CD4-positive, alpha-beta T cell (primary cell): ENCODE results near the gene KCTD16. TPM values are rescaled to one million over a fixed set of nuclear protein-coding genes. Genes with fewer than 3 reads are reported as not detected.

Experiments used
- ATAC-seq: fragments of 200-7000 bp; cut with Tn5 transposase; one replicate; pipeline ENCODE4 v1.10.0; 2022; ENCODE audit warnings: mild to moderate bottlenecking; ENCODE audit not compliant: poor library complexity
- CTCF ChIA-PET: fragments of 350-600 bp; sonication (Branson Sonifier 250); formaldehyde crosslinking; loops from one replicate; lab custom pipeline; 2021; ENCODE audit warnings: antibody characterized with exemption, inconsistent platforms; lab: Charles Lee
- POLR2A ChIA-PET: fragments of 350-600 bp; sonication (Branson Sonifier 250); formaldehyde crosslinking; loops from one replicate; lab custom pipeline; 2021; ENCODE audit warnings: antibody characterized with exemption, inconsistent platforms; lab: Charles Lee
- DNase-seq, 14 experiments: peaks; one replicate each; pipeline ENCODE4 v3.0.0-alpha.2; 2013 to 2020; ENCODE audit warnings: mixed read lengths in 2 of 14
- H3K27ac ChIP-seq, 2 donors: one replicate each; pipeline versions ENCODE4 v1.5.1 to v1.7.0; 2013; ENCODE audit warnings: low read length in 2 of 2, low read depth in 1 of 2, mild to moderate bottlenecking in 1 of 2
- H3K27me3 ChIP-seq, 2 experiments: 1 replicate in 1 of 2; 2 replicates in 1 of 2; pipeline versions ENCODE4 v1.6.1 to v1.7.0; 2013; ENCODE audit warnings: low read length in 2 of 2, control low read depth in 1 of 2, mild to moderate bottlenecking in 1 of 2, moderate library complexity in 1 of 2; ENCODE audit not compliant: insufficient read depth in 2 of 2, control insufficient read depth in 1 of 2
- H3K36me3 ChIP-seq: one replicate; pipeline ENCODE4 v1.6.1; 2013; ENCODE audit warnings: low read length, control low read depth; ENCODE audit not compliant: insufficient read depth
- H3K4me1 ChIP-seq: one replicate; pipeline ENCODE4 v1.6.1; 2013; ENCODE audit warnings: low read length, control low read depth; ENCODE audit not compliant: insufficient read depth
- H3K4me3 ChIP-seq: one replicate; pipeline ENCODE4 v1.5.1; 2013; ENCODE audit warnings: mild to moderate bottlenecking, low read length, moderate library complexity
- H3K9me3 ChIP-seq, 2 experiments: 1 replicate in 1 of 2; 2 replicates in 1 of 2; pipeline versions ENCODE4 v1.6.1 to v1.7.0; 2013; ENCODE audit warnings: low read length in 2 of 2, mild to moderate bottlenecking in 2 of 2, control low read depth in 1 of 2, moderate library complexity in 1 of 2; ENCODE audit not compliant: control insufficient read depth in 1 of 2, insufficient read depth in 1 of 2
- H3K27ac Mint-ChIP-seq: one replicate; pipeline ENCODE4 v1.8.0; 2020; ENCODE audit warnings: mixed read lengths
- H3K27me3 Mint-ChIP-seq: one replicate; pipeline ENCODE4 v1.8.0; 2021; ENCODE audit warnings: mixed read lengths
- H3K36me3 Mint-ChIP-seq: one replicate; pipeline ENCODE4 v1.8.0; 2021; ENCODE audit warnings: low read depth, mixed read lengths
- H3K4me1 Mint-ChIP-seq: one replicate; pipeline ENCODE4 v1.8.0; 2021; ENCODE audit warnings: low read depth, mixed read lengths
- H3K4me3 Mint-ChIP-seq: one replicate; pipeline ENCODE4 v1.8.0; 2020; ENCODE audit warnings: mild to moderate bottlenecking, mixed read lengths
- H3K9me3 Mint-ChIP-seq: one replicate; pipeline ENCODE4 v1.8.0; 2020; ENCODE audit warnings: mixed read lengths
- intact Hi-C, 2 experiments: fragments of 100-400 bp; cut with DNase I in 1 of 2; cut with micrococcal nuclease in 1 of 2; formaldehyde crosslinking; loops; one replicate each; pipeline versions ENCODE4 v1.15.1 to v1.9.0; 2023 to 2025; cut with DNase I, micrococcal nuclease
- total RNA-seq, 174 experiments: library from RNA in 2 of 174; stranded (reverse) in 2 of 174; gene quantifications; one replicate each; pipeline ENCODE4 v1.2.3 and lab custom pipeline; 2021 to 2026
- TF ChIP-seq, protein P1 (sequence below): fragments of 200-600 bp; IDR thresholded peaks from one replicate; pipeline ENCODE4 v1.8.0; 2022; ENCODE audit warnings: antibody characterized with exemption, mild to moderate bottlenecking

Gene KCTD16
- total RNA-seq, 2 experiments from 2014 or later: not detected

DNA sequence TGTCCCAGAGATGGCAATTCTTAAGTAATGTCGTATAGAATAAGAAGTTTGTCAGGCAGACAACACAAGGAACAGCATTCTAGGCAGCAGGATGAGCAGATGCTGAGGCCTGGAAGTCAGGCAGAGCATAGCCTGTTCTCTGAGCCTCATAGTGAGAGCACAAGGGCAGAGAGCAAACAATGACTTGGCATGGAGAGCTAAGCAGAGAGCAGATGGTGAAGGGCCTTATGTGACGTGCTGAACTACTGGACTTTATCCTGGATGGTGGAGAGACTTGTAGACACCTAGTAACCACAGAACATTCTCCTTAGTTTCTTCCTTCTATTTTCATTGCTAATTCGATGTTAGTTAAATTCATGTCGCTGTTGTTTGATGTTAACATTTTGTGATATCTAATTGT lies 60.1 kb downstream of the KCTD16 start:
- intact Hi-C loops: no loop called here

DNA sequence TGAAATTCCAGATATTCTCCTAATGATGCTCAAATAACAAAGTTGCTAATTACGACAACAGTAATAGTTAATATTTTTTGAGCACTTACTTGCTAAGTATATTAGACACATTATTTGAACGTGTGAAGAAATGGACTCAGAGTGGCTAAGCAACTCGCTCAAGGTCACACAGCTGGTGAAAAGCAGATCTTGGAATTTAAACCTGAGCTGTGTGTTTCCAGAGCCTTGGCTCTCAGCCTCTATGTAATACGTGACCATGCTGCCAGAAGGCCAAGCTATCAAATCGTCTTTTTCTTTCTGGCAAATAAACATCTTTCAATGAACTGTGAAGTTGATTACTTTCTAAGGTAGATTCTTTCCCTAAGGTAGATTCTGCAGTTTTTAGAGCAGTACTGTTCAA lies 61.6 kb downstream of the KCTD16 start:
- intact Hi-C loops: no loop called here
- Mint-ChIP-seq H3K4me3 (no peak overlapping the region), H3K36me3 (no peaks in the 10 kb centered on the region), H3K27ac (no peak overlapping the region), H3K4me1 (no peaks in the 10 kb centered on the region), H3K9me3 (no peaks in the 10 kb centered on the region), H3K27me3 (peaks cover 21% of the 10 kb centered on the region)
- ChIA-PET CTCF (no interaction called here), POLR2A (no interaction called here)
- H3K27ac ChIP-seq: no peak overlapping the region
- DNase-seq (no peak), ATAC-seq (no peak)
- H3K4me1 ChIP-seq: no peaks in the 10 kb centered on the region
- no peaks in the 10 kb centered on the region for H3K9me3 ChIP-seq
- TF ChIP-seq, protein P1, sequence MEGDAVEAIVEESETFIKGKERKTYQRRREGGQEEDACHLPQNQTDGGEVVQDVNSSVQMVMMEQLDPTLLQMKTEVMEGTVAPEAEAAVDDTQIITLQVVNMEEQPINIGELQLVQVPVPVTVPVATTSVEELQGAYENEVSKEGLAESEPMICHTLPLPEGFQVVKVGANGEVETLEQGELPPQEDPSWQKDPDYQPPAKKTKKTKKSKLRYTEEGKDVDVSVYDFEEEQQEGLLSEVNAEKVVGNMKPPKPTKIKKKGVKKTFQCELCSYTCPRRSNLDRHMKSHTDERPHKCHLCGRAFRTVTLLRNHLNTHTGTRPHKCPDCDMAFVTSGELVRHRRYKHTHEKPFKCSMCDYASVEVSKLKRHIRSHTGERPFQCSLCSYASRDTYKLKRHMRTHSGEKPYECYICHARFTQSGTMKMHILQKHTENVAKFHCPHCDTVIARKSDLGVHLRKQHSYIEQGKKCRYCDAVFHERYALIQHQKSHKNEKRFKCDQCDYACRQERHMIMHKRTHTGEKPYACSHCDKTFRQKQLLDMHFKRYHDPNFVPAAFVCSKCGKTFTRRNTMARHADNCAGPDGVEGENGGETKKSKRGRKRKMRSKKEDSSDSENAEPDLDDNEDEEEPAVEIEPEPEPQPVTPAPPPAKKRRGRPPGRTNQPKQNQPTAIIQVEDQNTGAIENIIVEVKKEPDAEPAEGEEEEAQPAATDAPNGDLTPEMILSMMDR: no peak
- H3K36me3 ChIP-seq: no peaks in the 10 kb centered on the region
- H3K27me3 ChIP-seq: peaks cover 4 to 7% of the 10 kb centered on the region in 2 experiments
- H3K4me3 ChIP-seq: no peak overlapping the region

More for the DNA sequence above, 60.1 kb downstream of the KCTD16 start:
- Mint-ChIP-seq H3K36me3 (no peaks in the 10 kb centered on the region), H3K4me1 (no peaks in the 10 kb centered on the region), H3K27me3 (peaks cover 11% of the 10 kb centered on the region), H3K4me3 (no peak overlapping the region), H3K27ac (no peak overlapping the region), H3K9me3 (no peaks in the 10 kb centered on the region)
- Histone ChIP-seq H3K27ac (no peak overlapping the region), H3K4me3 (no peak overlapping the region), H3K4me1 (no peaks in the 10 kb centered on the region), H3K9me3 (no peaks in the 10 kb centered on the region), H3K36me3 (no peaks in the 10 kb centered on the region), H3K27me3 (peaks cover 6 to 7% of the 10 kb centered on the region in 2 experiments)
- CTCF ChIA-PET: no interaction called here
- no peak for ATAC-seq
- no peak for DNase-seq
- TF ChIP-seq, protein P1: no peak
- POLR2A ChIA-PET: no interaction called here

DNA sequence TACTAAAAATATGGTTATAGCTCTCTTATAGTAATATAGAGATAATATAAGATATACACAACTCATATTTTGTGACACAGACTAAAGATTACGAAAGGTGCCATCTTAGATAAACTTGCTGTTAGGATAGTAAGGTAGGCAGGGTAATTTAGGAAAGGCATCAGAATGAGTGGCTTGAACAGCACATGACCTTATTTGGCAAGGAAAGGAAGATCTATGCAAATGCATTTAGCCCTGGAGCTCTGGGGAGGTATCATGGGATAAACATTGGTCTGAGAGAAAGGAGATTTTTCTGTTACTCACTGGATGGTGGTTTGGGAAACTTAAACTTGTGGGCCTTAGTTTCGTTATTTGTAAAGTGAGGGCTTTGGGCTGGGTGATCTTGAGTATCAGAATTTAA lies 65.8 kb downstream of the KCTD16 start:
- H3K4me1 Mint-ChIP-seq: no peaks in the 10 kb centered on the region
- no peak for DNase-seq
- H3K9me3 Mint-ChIP-seq: no peaks in the 10 kb centered on the region
- Histone ChIP-seq H3K4me1 (no peaks in the 10 kb centered on the region), H3K27me3 (peaks cover 2 to 14% of the 10 kb centered on the region in 2 experiments), H3K27ac (no peak overlapping the region), H3K9me3 (no peaks in the 10 kb centered on the region), H3K4me3 (no peak overlapping the region), H3K36me3 (no peaks in the 10 kb centered on the region)
- no peak overlapping the region for H3K4me3 Mint-ChIP-seq
- ATAC-seq: no peak
- peaks cover 41% of the 10 kb centered on the region for H3K27me3 Mint-ChIP-seq
- TF ChIP-seq, protein P1: no peak
- POLR2A ChIA-PET: no interaction called here
- no peaks in the 10 kb centered on the region for H3K36me3 Mint-ChIP-seq
- intact Hi-C loops: no loop called here
- CTCF ChIA-PET: no interaction called here
- H3K27ac Mint-ChIP-seq: no peak overlapping the region
